IMR-90 (cell line): ENCODE data around the gene PSORS1C2. TPM values are rescaled to one million over a fixed set of nuclear protein-coding genes. Genes with fewer than 3 reads are reported as not detected.

Source experiments
- ATAC-seq: fragments of 200-7000 bp; cut with Tn5 transposase; 2 replicates; pipeline ENCODE4 v1.9.1; 2020; ENCODE audit warnings: low read depth, mild to moderate bottlenecking, moderate library complexity
- BruUV-seq: library from RNA; stranded (reverse); fragments of 400-500 nt; replicated peaks from 2 replicates; lab custom pipeline; 2021; lab: Mats Ljungman, UMichigan
- CTCF ChIA-PET: fragments of 300-600 bp; formaldehyde crosslinking; extraction: SDS; loops from one replicate; lab custom pipeline; 2021; ENCODE audit warnings: antibody characterized with exemption; lab: Yijun Ruan, JAX
- POLR2A ChIA-PET: fragments of 300-600 bp; sonication (Branson Sonifier 250); formaldehyde crosslinking; loops from one replicate; lab custom pipeline; 2022; ENCODE audit warnings: antibody characterized with exemption; ENCODE audit not compliant: unreplicated experiment; lab: Charles Lee
- DNase-seq: peaks from one replicate; pipeline ENCODE4 v3.0.0; 2013
- H2AFZ ChIP-seq: replicated peaks from 2 replicates; pipeline ENCODE3; 2013; ENCODE audit warnings: low read length, mild to moderate bottlenecking; ENCODE audit not compliant: poor library complexity
- H2AK5ac ChIP-seq: 2 replicates; pipeline ENCODE4 v1.6.1; 2013; ENCODE audit warnings: low read depth, low read length, inconsistent platforms
- H2AK9ac ChIP-seq: replicated peaks from 2 replicates; pipeline ENCODE3; 2013; ENCODE audit warnings: mild to moderate bottlenecking, low read depth, low read length, moderate library complexity; ENCODE audit not compliant: poor library complexity
- H2BK120ac ChIP-seq: 2 replicates; pipeline ENCODE4 v1.6.1; 2013; ENCODE audit warnings: low read depth, low read length, inconsistent platforms
- H2BK15ac ChIP-seq: 3 replicates; pipeline ENCODE4 v1.6.1; 2013; ENCODE audit warnings: low read depth, low read length, inconsistent platforms
- H2BK20ac ChIP-seq: 2 replicates; pipeline ENCODE4 v1.6.1; 2013; ENCODE audit warnings: low read depth, mild to moderate bottlenecking, inconsistent platforms, low read length, moderate library complexity
- H2BK5ac ChIP-seq: 2 replicates; pipeline ENCODE4 v1.6.1; 2013; ENCODE audit warnings: mild to moderate bottlenecking, low read depth, low read length, inconsistent platforms; ENCODE audit not compliant: poor library complexity, severe bottlenecking
- H3K14ac ChIP-seq: replicated peaks from 2 replicates; pipeline ENCODE4 v1.6.1; 2013; ENCODE audit warnings: low read depth, low read length, inconsistent platforms
- H3K18ac ChIP-seq: 2 replicates; pipeline ENCODE4 v1.6.1; 2013; ENCODE audit warnings: low read depth, low read length, control low read depth
- H3K23ac ChIP-seq: 2 replicates; pipeline ENCODE4 v1.6.1; 2013; ENCODE audit warnings: low read depth, low read length, inconsistent platforms
- H3K27ac ChIP-seq: 2 replicates; pipeline ENCODE4 v1.5.1; 2013; ENCODE audit warnings: mild to moderate bottlenecking, control low read depth, low read length; ENCODE audit not compliant: insufficient read depth
- H3K27me3 ChIP-seq: 2 replicates; pipeline ENCODE4 v1.6.1; 2013; ENCODE audit warnings: low read length; ENCODE audit not compliant: control insufficient read depth, insufficient read depth
- H3K36me3 ChIP-seq: 2 replicates; pipeline ENCODE4 v1.6.1; 2013; ENCODE audit warnings: low read length, mixed read lengths; ENCODE audit not compliant: control insufficient read depth, insufficient read depth
- H3K4ac ChIP-seq: 2 replicates; pipeline ENCODE4 v1.6.1; 2013; ENCODE audit warnings: low read depth, low read length, inconsistent platforms
- H3K4me1 ChIP-seq: 2 replicates; pipeline ENCODE4 v1.6.1; 2013; ENCODE audit warnings: low read length, mixed read lengths; ENCODE audit not compliant: control insufficient read depth, insufficient read depth
- H3K4me2 ChIP-seq: 2 replicates; pipeline ENCODE4 v1.6.1; 2013; ENCODE audit warnings: low read depth, mild to moderate bottlenecking, control low read depth, low read length, moderate library complexity
- H3K4me3 ChIP-seq: 2 replicates; pipeline ENCODE4 v1.5.1; 2013; ENCODE audit warnings: low read depth, mild to moderate bottlenecking, control low read depth, low read length, moderate library complexity; ENCODE audit not compliant: insufficient read depth
- H3K56ac ChIP-seq: 2 replicates; pipeline ENCODE4 v1.6.1; 2013; ENCODE audit warnings: low read length, inconsistent platforms; ENCODE audit not compliant: insufficient read depth; ENCODE audit errors: extremely low read depth
- H3K79me1 ChIP-seq, 2 experiments: 2 replicates each; pipeline ENCODE4 v1.6.1; 2013; ENCODE audit warnings: low read length in 2 of 2, inconsistent platforms in 1 of 2, low read depth in 1 of 2
- H3K9ac ChIP-seq: 2 replicates; pipeline ENCODE4 v1.6.1; 2013; ENCODE audit warnings: low read depth, low read length, control low read depth
- H3K9me1 ChIP-seq: 2 replicates; pipeline ENCODE4 v1.6.1; 2013; ENCODE audit warnings: low read length, inconsistent platforms; ENCODE audit not compliant: insufficient read depth
- H3K9me3 ChIP-seq: 2 replicates; pipeline ENCODE4 v1.6.1; 2013; ENCODE audit warnings: low read length; ENCODE audit not compliant: control insufficient read depth, insufficient read depth
- H4K20me1 ChIP-seq: 2 replicates; pipeline ENCODE4 v1.6.1; 2013; ENCODE audit warnings: low read length, inconsistent platforms; ENCODE audit not compliant: insufficient read depth
- H4K5ac ChIP-seq: 2 replicates; pipeline ENCODE4 v1.6.1; 2013; ENCODE audit warnings: mild to moderate bottlenecking, low read depth, low read length, control low read depth
- H4K8ac ChIP-seq, 2 experiments: 2 replicates each; pipeline ENCODE4 v1.6.1; 2013; ENCODE audit warnings: low read depth in 2 of 2, low read length in 2 of 2, control low read depth in 1 of 2, inconsistent platforms in 1 of 2
- H4K91ac ChIP-seq: 2 replicates; pipeline ENCODE4 v1.6.1; 2013; ENCODE audit warnings: low read depth, low read length, inconsistent platforms; ENCODE audit not compliant: insufficient read depth
- BHLHE40 ChIP-seq: fragments of 150-350 bp; IDR thresholded peaks from 2 replicates; pipeline ENCODE4 v1.6.1; 2016; ENCODE audit warnings: mild to moderate bottlenecking, low read depth, low read length
- CTCF ChIP-seq: conservative IDR thresholded peaks from 2 replicates; pipeline ENCODE4 v1.5.1; 2012; ENCODE audit warnings: mild to moderate bottlenecking, low read depth, low read length, improper control_type of control experiment
- MXI1 ChIP-seq: IDR thresholded peaks from 2 replicates; pipeline ENCODE4 v1.6.1; 2012; ENCODE audit warnings: low read depth, mild to moderate bottlenecking, low read length, moderate library complexity, borderline replicate concordance
- RCOR1 ChIP-seq: IDR thresholded peaks from 2 replicates; pipeline ENCODE4 v1.6.1; 2012; ENCODE audit warnings: mild to moderate bottlenecking, low read length, improper control_type of control experiment; ENCODE audit not compliant: insufficient replicate concordance
- RFX5 ChIP-seq: IDR thresholded peaks from 2 replicates; pipeline ENCODE4 v1.8.0; 2012; ENCODE audit warnings: low read depth, mild to moderate bottlenecking, low read length, moderate library complexity
- WGBS, 2 experiments: methylation state at CpG; one replicate each; pipeline versions ENCODE4 v1.1.5 to v1.1.7; 2013; ENCODE audit warnings: missing lambda C conversion rate in 2 of 2; ENCODE audit not compliant: insufficient read length in 1 of 2; ENCODE audit errors: extremely low coverage in 2 of 2; 5-methylcytosine and 5-hydroxymethylcytosine counted together
- dilution Hi-C: fragments of 300-500 bp; cut with HindIII; formaldehyde crosslinking; loops from one replicate; pipeline ENCODE4 v1.14.3; 2018; ENCODE audit warnings: low sequenced_read_pairs; ENCODE audit not compliant: unreplicated experiment
- in situ Hi-C: fragments of 300-500 bp; cut with MboI; formaldehyde crosslinking; loops from 3 replicates; pipeline ENCODE4 v1.14.3; 2019; ENCODE audit warnings: low sequenced_read_pairs, inconsistent platforms, mixed read lengths
- intact Hi-C: fragments of 100-400 bp; cut with micrococcal nuclease; formaldehyde crosslinking; loops from 2 replicates; pipeline ENCODE4 v1.10.0; 2022
- polyA plus RNA-seq, 3 experiments: library from polyadenylated mRNA; depleted of rRNA; stranded (reverse); fragments of >200 nt; gene quantifications; 2 replicates each; pipeline ENCODE4 v1.2.3, GENCODE V29; 2012; ENCODE audit warnings: low replicate concordance in 1 of 3
- total RNA-seq: library from RNA; depleted of rRNA; stranded (reverse); fragments of >200 nt; gene quantifications from 2 replicates; pipeline ENCODE4 v1.2.3, GENCODE V29; 2012

Gene PSORS1C2
- total and polyA plus RNA-seq, 2 of the 4 experiments (the other 2 are of a cell fraction), result not detected

GRCh38 chr6:31187780-31188194, 48.9 kb upstream of the PSORS1C2 start:
- dilution Hi-C loops (no loop called here), in situ Hi-C loops (no loop called here), intact Hi-C loops (no loop called here)
- H3K4me3 ChIP-seq, result no peak overlapping the region
- H3K9me1 ChIP-seq, result no peaks in the 10 kb centered on the region
- H2BK20ac ChIP-seq, result no peak overlapping the region
- H4K91ac ChIP-seq, result no peak overlapping the region
- H4K8ac ChIP-seq, result no peak overlapping the region
- H3K27ac ChIP-seq, result no peak overlapping the region
- CTCF ChIA-PET, result no interaction called here
- H3K14ac ChIP-seq, result no peak overlapping the region
- H3K18ac ChIP-seq, result no peak overlapping the region
- WGBS, 2 experiments, result 52% methylated on average over 2 of the region's 5 CpGs; no CpG with 5 or more reads in 1 of the 2 experiments
- H3K56ac ChIP-seq, result no peak overlapping the region
- no peaks in the 10 kb centered on the region for H3K79me1 ChIP-seq
- H2BK15ac ChIP-seq, result no peak overlapping the region
- no peak overlapping the region for H3K4me2 ChIP-seq
- no peak overlapping the region for H2BK5ac ChIP-seq
- H4K5ac ChIP-seq, result no peak overlapping the region
- H3K4ac ChIP-seq, result no peak overlapping the region
- no peak overlapping the region for H2AK9ac ChIP-seq
- no peak overlapping the region for H3K23ac ChIP-seq
- no TSS peak for BruUV-seq
- H2AFZ ChIP-seq, result no peak overlapping the region
- DNase-seq, result no peak
- H2BK120ac ChIP-seq, result no peak overlapping the region
- H3K9me3 ChIP-seq, result no peaks in the 10 kb centered on the region
- no peak overlapping the region for H3K9ac ChIP-seq
- no peaks in the 10 kb centered on the region for H4K20me1 ChIP-seq
- no peak overlapping the region for H2AK5ac ChIP-seq
- no peaks in the 10 kb centered on the region for H3K27me3 ChIP-seq
- no peaks in the 10 kb centered on the region for H3K36me3 ChIP-seq
- POLR2A ChIA-PET, result no interaction called here
- TF ChIP-seq RCOR1 (no peak), CTCF (no peak), RFX5 (no peak), MXI1 (no peak), BHLHE40 (no peak)
- H3K4me1 ChIP-seq, result no peaks in the 10 kb centered on the region
- ATAC-seq, result no peak
